Stomach smooth muscle (tissue), 2 donors: ENCODE data around the gene SCN4B.
"Not testable (repeated sequence)": the region's sequence is repeated elsewhere in the genome, so short reads cannot be mapped to it uniquely, and the experiment has no call there.

Experiments
- H3K27ac ChIP-seq: one replicate; pipeline ENCODE4 v1.7.0; 2013; ENCODE audit warnings: mild to moderate bottlenecking, low read length, inconsistent platforms
- H3K27me3 ChIP-seq, 2 donors: one replicate each; pipeline ENCODE4 v1.7.0; 2013; ENCODE audit warnings: low read length in 2 of 2; ENCODE audit not compliant: insufficient read depth in 2 of 2, control insufficient read depth in 1 of 2
- H3K36me3 ChIP-seq, 2 donors: one replicate each; pipeline ENCODE4 v1.7.0; 2013; ENCODE audit warnings: low read length in 2 of 2; ENCODE audit not compliant: control insufficient read depth in 2 of 2, insufficient read depth in 2 of 2
- H3K4me1 ChIP-seq: one replicate; pipeline ENCODE4 v1.7.0; 2013; ENCODE audit warnings: low read length; ENCODE audit not compliant: control insufficient read depth, insufficient read depth
- H3K4me3 ChIP-seq, 2 donors: one replicate each; pipeline ENCODE4 v1.7.0; 2013; ENCODE audit warnings: low read length in 2 of 2
- H3K9ac ChIP-seq, 2 donors: one replicate each; pipeline ENCODE4 v1.7.0; 2013; ENCODE audit warnings: low read length in 2 of 2, mild to moderate bottlenecking in 1 of 2
- H3K9me3 ChIP-seq, 2 donors: one replicate each; pipeline ENCODE4 v1.7.0; 2013; ENCODE audit warnings: low read length in 2 of 2; ENCODE audit not compliant: control insufficient read depth in 2 of 2
- donor health status: healthy.
- donor health status: Pancreatic carcinoma.

SCN4B gene

GRCh38 chr11:118190942-118191506, 38.4 kb upstream of the SCN4B start:
- not testable (repeated sequence) for H3K9me3 ChIP-seq, H3K36me3 ChIP-seq, H3K4me3 ChIP-seq, H3K27ac ChIP-seq, H3K9ac ChIP-seq, H3K27me3 ChIP-seq
- peaks cover 17% of the 10 kb centered on the region for H3K4me1 ChIP-seq

- Histone ChIP-seq H3K4me3 (no peak overlapping the region), H3K9me3 (no peaks in the 10 kb centered on the region), H3K4me1 (no peaks in the 10 kb centered on the region), H3K27me3 (peaks cover 0 to 2% of the 10 kb centered on the region in 2 donors), H3K9ac (no peak overlapping the region), H3K27ac (no peak overlapping the region), H3K36me3 (no peaks in the 10 kb centered on the region)
Measured at GRCh38 chr11:118186346-118187107, 33.9 kb upstream of the SCN4B start.

- H3K36me3 ChIP-seq: no peaks in the 10 kb centered on the region
- H3K9me3 ChIP-seq: no peaks in the 10 kb centered on the region
- no peak overlapping the region for H3K4me3 ChIP-seq
- H3K27ac ChIP-seq: no peak overlapping the region
- peaks cover 5% of the 10 kb centered on the region for H3K4me1 ChIP-seq
- H3K27me3 ChIP-seq: peaks cover 0 to 2% of the 10 kb centered on the region in 2 donors
- H3K9ac ChIP-seq: no peak overlapping the region
Measured at GRCh38 chr11:118184784-118185579, 32.4 kb upstream of the SCN4B start.

GRCh38 chr11:118183691-118184090, 31.1 kb upstream of the SCN4B start:
- not testable (repeated sequence) for H3K27ac ChIP-seq, H3K27me3 ChIP-seq, H3K9ac ChIP-seq, H3K4me3 ChIP-seq, H3K36me3 ChIP-seq, H3K9me3 ChIP-seq, H3K4me1 ChIP-seq

GRCh38 chr11:118180300-118180703, 27.7 kb upstream of the SCN4B start:
- no peaks in the 10 kb centered on the region for H3K36me3 ChIP-seq
- H3K4me1 ChIP-seq: peaks cover 16% of the 10 kb centered on the region
- H3K9ac ChIP-seq: peak overlapping the region; percentile 60 to 62
- H3K27me3 ChIP-seq: no peaks in the 10 kb centered on the region
- peak overlapping the region; percentile 15 to 65 for H3K4me3 ChIP-seq
- no peak overlapping the region for H3K27ac ChIP-seq
- no peaks in the 10 kb centered on the region for H3K9me3 ChIP-seq

GRCh38 chr11:118176778-118177134, 24.1 kb upstream of the SCN4B start:
- Histone ChIP-seq H3K9ac (no peak overlapping the region), H3K27ac (no peak overlapping the region)

GRCh38 chr11:118175993-118176777, 23.6 kb upstream of the SCN4B start, which contains the start of gene SCN2B:
Gene SCN2B, minus strand, starts transcription at chr11:118176639. Its CDS starts 208 bp downstream, at chr11:118176431.
- Histone ChIP-seq H3K4me1 (peaks cover 30% of the 10 kb centered on the region), H3K27ac (no peak within 1 kb of the TSS), H3K36me3 (no peaks in the 10 kb centered on the region), H3K9ac (peak within 1 kb of the TSS; percentile 8 to 64), H3K27me3 (peaks cover 0 to 2% of the 10 kb centered on the region in 2 donors), H3K9me3 (no peaks in the 10 kb centered on the region), H3K4me3 (peak within 1 kb of the TSS; percentile 61 to 76)

More at GRCh38 chr11:118176778-118177134, 24.1 kb upstream of the SCN4B start:
- no peak overlapping the region for H3K4me3 ChIP-seq
- H3K9me3 ChIP-seq: no peaks in the 10 kb centered on the region
- no peaks in the 10 kb centered on the region for H3K36me3 ChIP-seq
- H3K27me3 ChIP-seq: no peaks in the 10 kb centered on the region
- peaks cover 25% of the 10 kb centered on the region for H3K4me1 ChIP-seq

- Histone ChIP-seq H3K27me3 (peaks cover 0 to 4% of the 10 kb centered on the region in 2 donors), H3K36me3 (no peaks in the 10 kb centered on the region), H3K4me3 (peak overlapping the region; percentile 61 to 76), H3K9ac (no peak overlapping the region), H3K27ac (no peak overlapping the region), H3K9me3 (no peaks in the 10 kb centered on the region), H3K4me1 (peaks cover 33% of the 10 kb centered on the region)
Measured at GRCh38 chr11:118175031-118175992, 22.7 kb upstream of the SCN4B start.

- no peak overlapping the region for H3K9ac ChIP-seq
- H3K36me3 ChIP-seq: no peaks in the 10 kb centered on the region
- H3K27me3 ChIP-seq: peaks cover 0 to 4% of the 10 kb centered on the region in 2 donors
- no peak overlapping the region for H3K4me3 ChIP-seq
- peaks cover 33% of the 10 kb centered on the region for H3K4me1 ChIP-seq
- H3K9me3 ChIP-seq: no peaks in the 10 kb centered on the region
- H3K27ac ChIP-seq: no peak overlapping the region
Measured at GRCh38 chr11:118174006-118174567, 21.5 kb upstream of the SCN4B start.
